Endothelial cell of umbilical vein (primary cell): ENCODE results near the gene OR1E2. TPM values are rescaled to one million over a fixed set of nuclear protein-coding genes. Genes with fewer than 3 reads are reported as not detected.

Experiments used
- BruUV-seq: library from RNA; stranded (reverse); fragments of 400-500 nt; replicated peaks from 2 replicates; lab custom pipeline; 2021; lab: Mats Ljungman, UMichigan
- CTCF ChIA-PET: fragments of 300-600, 350-600 bp; sonication (Branson Sonifier 250); formaldehyde crosslinking; loops from one replicate; lab custom pipeline; 2021; ENCODE audit warnings: antibody characterized with exemption, inconsistent platforms; lab: Charles Lee
- POLR2A ChIA-PET: fragments of 300-600, 350-600 bp; sonication (Branson Sonifier 250); formaldehyde crosslinking; loops from one replicate; lab custom pipeline; 2021; ENCODE audit warnings: antibody characterized with exemption, inconsistent platforms; lab: Charles Lee
- DNase-seq: peaks from one replicate; pipeline ENCODE4 v3.0.0-alpha.2; 2011; ENCODE audit warnings: low read depth, low spot score
- FAIRE-seq: peaks from 2 replicates; lab custom pipeline; 2011; peaks lifted over from hg19 to GRCh38; lab: Jason Lieb, UNC
- H2AFZ ChIP-seq: 2 replicates; pipeline ENCODE4 v1.6.0; 2012; ENCODE audit warnings: low read depth, low read length, control low read depth, inconsistent platforms
- H3K27ac ChIP-seq: 2 replicates; pipeline ENCODE4 v1.5.1; 2011; ENCODE audit warnings: low read depth, mild to moderate bottlenecking, control low read depth, low read length, moderate library complexity; ENCODE audit not compliant: insufficient read depth
- H3K27me3 ChIP-seq, 2 experiments: 2 replicates each; pipeline versions ENCODE4 v1.6.0 to v1.6.1; 2011; ENCODE audit warnings: low read length in 2 of 2, mixed read lengths in 1 of 2; ENCODE audit not compliant: control insufficient read depth in 2 of 2, insufficient read depth in 2 of 2
- H3K36me3 ChIP-seq, 2 experiments: 2 replicates in 1 of 2; 3 replicates in 1 of 2; pipeline ENCODE4 v1.5.1; 2011; ENCODE audit warnings: low read length in 2 of 2, mild to moderate bottlenecking in 1 of 2, moderate library complexity in 1 of 2; ENCODE audit not compliant: control insufficient read depth in 2 of 2, insufficient read depth in 2 of 2; ENCODE audit errors: extremely low read depth in 1 of 2
- H3K4me1 ChIP-seq: 3 replicates; pipeline ENCODE4 v1.5.1; 2011; ENCODE audit warnings: mild to moderate bottlenecking, low read length; ENCODE audit not compliant: control insufficient read depth, insufficient read depth; ENCODE audit errors: extremely low read depth
- H3K4me2 ChIP-seq: 2 replicates; pipeline ENCODE4 v1.6.1; 2011; ENCODE audit warnings: low read length, control low read depth, mixed read lengths; ENCODE audit not compliant: insufficient read depth
- H3K4me3 ChIP-seq, 3 experiments: fragments of 200-600 bp in 1 of 3; sonication (generic), shearing (Covaris generic) in 1 of 3; replicated peaks in 1 of 3; 2 replicates each; pipeline ENCODE4 v1.5.1; 2011 to 2016; ENCODE audit warnings: control low read depth in 3 of 3, low read length in 3 of 3, mild to moderate bottlenecking in 2 of 3, inconsistent platforms in 1 of 3, low read depth in 1 of 3, moderate library complexity in 1 of 3; ENCODE audit not compliant: insufficient read depth in 1 of 3
- H3K79me2 ChIP-seq: 2 replicates; pipeline ENCODE4 v1.6.0; 2012; ENCODE audit warnings: low read length, inconsistent platforms; ENCODE audit not compliant: control insufficient read depth, insufficient read depth
- H3K9ac ChIP-seq: replicated peaks from 2 replicates; pipeline ENCODE3; 2011; ENCODE audit warnings: low read length, control low read depth; ENCODE audit not compliant: insufficient read depth; ENCODE audit errors: extremely low read depth
- H3K9me1 ChIP-seq: replicated peaks from 3 replicates; pipeline ENCODE4 v1.6.0; 2011; ENCODE audit warnings: mild to moderate bottlenecking, low read length; ENCODE audit not compliant: control insufficient read depth, insufficient read depth; ENCODE audit errors: extremely low read depth
- H3K9me3 ChIP-seq: replicated peaks from 2 replicates; pipeline ENCODE4 v1.5.1; 2012; ENCODE audit warnings: low read length, inconsistent platforms; ENCODE audit not compliant: control insufficient read depth, insufficient read depth
- H4K20me1 ChIP-seq: replicated peaks from 2 replicates; pipeline ENCODE3; 2011; ENCODE audit warnings: mild to moderate bottlenecking, low read length; ENCODE audit not compliant: control insufficient read depth, insufficient read depth; ENCODE audit errors: extremely low read depth
- EZH2 ChIP-seq: IDR thresholded peaks from 2 replicates; pipeline ENCODE4 v1.6.1; 2012; ENCODE audit warnings: borderline replicate concordance, low read depth, mild to moderate bottlenecking, moderate library complexity, low read length, inconsistent platforms; ENCODE audit not compliant: severe bottlenecking
- FOS ChIP-seq: IDR thresholded peaks from 2 replicates; pipeline ENCODE4 v1.6.1; 2011; ENCODE audit warnings: mild to moderate bottlenecking, low read length, moderate library complexity, borderline replicate concordance; ENCODE audit not compliant: insufficient read depth
- GATA2 ChIP-seq: IDR thresholded peaks from 2 replicates; pipeline ENCODE4 v1.7.0; 2011; ENCODE audit warnings: low read depth, mild to moderate bottlenecking, moderate library complexity, mixed read lengths, low read length; ENCODE audit not compliant: insufficient read length, insufficient read depth
- JUN ChIP-seq: IDR thresholded peaks from 2 replicates; pipeline ENCODE4 v1.6.1; 2011; ENCODE audit warnings: borderline replicate concordance, low read depth; ENCODE audit not compliant: insufficient read length, insufficient read depth
- MYC ChIP-seq: IDR thresholded peaks from one replicate; pipeline ENCODE4 v1.6.1; 2011; ENCODE audit warnings: mild to moderate bottlenecking, low read depth, low read length
- POLR2A ChIP-seq: IDR thresholded peaks from 2 replicates; pipeline ENCODE4 v1.6.1; 2012; ENCODE audit warnings: low read depth, mild to moderate bottlenecking, control low read depth, low read length
- POLR2AphosphoS5 ChIP-seq: IDR thresholded peaks from 2 replicates; pipeline ENCODE4 v1.6.1; 2012; ENCODE audit warnings: low read depth, mild to moderate bottlenecking, control low read depth, low read length, moderate library complexity; ENCODE audit not compliant: insufficient read depth
- dilution Hi-C: fragments of 300-500 bp; cut with MboI; formaldehyde crosslinking; loops from one replicate; pipeline ENCODE4 v1.15.0; 2019; ENCODE audit warnings: low sequenced_read_pairs; ENCODE audit not compliant: extremely low pct_ligation_motif_present
- intact Hi-C: fragments of 100-400 bp; cut with micrococcal nuclease; formaldehyde crosslinking; loops from one replicate; pipeline ENCODE4 v1.10.0; 2022
- polyA plus RNA-seq, 4 experiments: library from polyadenylated mRNA; depleted of rRNA in 3 of 4; stranded (reverse) in 3 of 4; unstranded in 1 of 4; fragments of >200 nt; gene quantifications; 2 replicates each; pipeline versions ENCODE4 v1.2.1 to v1.2.3, GENCODE V29; 2011 to 2012; ENCODE audit warnings: missing spikeins in 1 of 4
- total RNA-seq: library from RNA; stranded (reverse); gene quantifications from 2 replicates; pipeline ENCODE4 v1.2.3, GENCODE V29; 2021
- TF ChIP-seq, protein P1 (sequence below): IDR thresholded peaks from 2 replicates; pipeline ENCODE4 v1.6.1; 2011; ENCODE audit not compliant: insufficient read depth, insufficient read length
- TF ChIP-seq, protein P2 (sequence below), 2 donors: IDR thresholded peaks; 1 replicate in 1 of 2; 2 replicates in 1 of 2; pipeline ENCODE4 v1.5.1; 2011; ENCODE audit warnings: low read length in 2 of 2, mild to moderate bottlenecking in 2 of 2, moderate library complexity in 2 of 2, control low read depth in 1 of 2, inconsistent platforms in 1 of 2, low read depth in 1 of 2; ENCODE audit not compliant: insufficient read depth in 1 of 2; ENCODE audit errors: extremely low read depth in 1 of 2

OR1E2 gene
- total and polyA plus RNA-seq, 2 donors (not counting 3 experiments of a cell fraction or from before 2014, with no cell fraction given): not detected

DNA sequence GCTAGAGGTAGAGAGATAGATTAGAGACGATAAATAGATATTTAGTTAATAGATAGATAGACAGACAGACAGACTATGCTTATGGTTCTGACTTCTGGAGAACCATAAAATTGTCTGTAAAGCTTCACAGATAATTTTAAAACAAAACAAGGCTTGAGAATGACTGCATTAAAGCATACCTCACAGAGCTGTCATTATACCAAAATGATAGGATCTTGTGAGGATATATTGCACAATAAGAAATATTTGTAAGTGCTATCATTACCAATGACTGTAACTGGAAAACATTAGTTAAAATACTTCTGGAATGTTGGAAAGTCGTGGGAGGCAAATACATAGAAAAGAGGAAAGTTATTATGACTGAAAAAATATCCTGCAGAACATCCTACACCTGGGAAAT is 31.9 kb downstream of the OR1E2 start:
- dilution Hi-C loops (no loop called here), intact Hi-C loops (no loop called here)
- no peak overlapping the region for H3K9ac ChIP-seq
- no peaks in the 10 kb centered on the region for H3K4me1 ChIP-seq
- no peaks in the 10 kb centered on the region for H3K36me3 ChIP-seq
- POLR2A ChIA-PET: no interaction called here
- H3K4me3 ChIP-seq: no peak overlapping the region
- no peak overlapping the region for H3K4me2 ChIP-seq
- BruUV-seq: no TSS peak
- no peaks in the 10 kb centered on the region for H4K20me1 ChIP-seq
- no peaks in the 10 kb centered on the region for H3K9me1 ChIP-seq
- H2AFZ ChIP-seq: no peak overlapping the region
- CTCF ChIA-PET: no interaction called here
- no peak for FAIRE-seq
- H3K27me3 ChIP-seq: no peaks in the 10 kb centered on the region
- TF ChIP-seq, protein P1, sequence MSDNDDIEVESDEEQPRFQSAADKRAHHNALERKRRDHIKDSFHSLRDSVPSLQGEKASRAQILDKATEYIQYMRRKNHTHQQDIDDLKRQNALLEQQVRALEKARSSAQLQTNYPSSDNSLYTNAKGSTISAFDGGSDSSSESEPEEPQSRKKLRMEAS: no peak
- TF ChIP-seq POLR2A: no peak
- no peaks in the 10 kb centered on the region for H3K9me3 ChIP-seq
- DNase-seq: no peak
- no peaks in the 10 kb centered on the region for H3K79me2 ChIP-seq
- H3K27ac ChIP-seq: no peak overlapping the region

DNA sequence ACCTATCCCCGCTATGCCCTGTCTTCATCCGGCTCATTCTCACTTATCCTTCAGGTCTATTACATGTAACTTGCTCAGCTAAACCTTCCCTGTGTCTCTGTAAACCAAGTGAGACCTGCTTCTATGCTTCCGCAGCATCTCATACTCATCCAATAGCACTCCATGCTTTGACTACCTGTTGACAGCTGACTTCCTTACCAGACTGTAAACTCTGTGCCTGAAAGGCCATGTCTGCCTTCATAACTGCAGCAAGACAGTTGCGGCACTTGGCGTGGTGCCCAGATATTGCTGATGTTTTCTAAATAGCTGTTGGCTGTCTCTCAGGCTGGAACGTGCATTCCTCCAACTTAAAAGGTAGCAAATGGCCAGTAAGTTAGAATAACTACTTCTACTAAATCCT is 33.6 kb downstream of the OR1E2 start:
- ChIA-PET POLR2A (no interaction called here), CTCF (no interaction called here)
- no peak for FAIRE-seq

More for the DNA sequence above, 33.6 kb downstream of the OR1E2 start:
- no peaks in the 10 kb centered on the region for H3K4me1 ChIP-seq
- no peak for DNase-seq
- no peaks in the 10 kb centered on the region for H3K79me2 ChIP-seq
- H3K9me1 ChIP-seq: no peaks in the 10 kb centered on the region
- H3K9ac ChIP-seq: no peak overlapping the region
- BruUV-seq: no TSS peak
- H2AFZ ChIP-seq: no peak overlapping the region
- no peak overlapping the region for H3K4me2 ChIP-seq
- H4K20me1 ChIP-seq: no peaks in the 10 kb centered on the region
- intact Hi-C loops: no loop called here
- no peak overlapping the region for H3K4me3 ChIP-seq
- H3K27me3 ChIP-seq: no peaks in the 10 kb centered on the region
- dilution Hi-C loops: no loop called here
- H3K27ac ChIP-seq: no peak overlapping the region
- no peaks in the 10 kb centered on the region for H3K9me3 ChIP-seq
- TF ChIP-seq MYC: no peak
- no peak for TF ChIP-seq GATA2
- TF ChIP-seq, protein P2, sequence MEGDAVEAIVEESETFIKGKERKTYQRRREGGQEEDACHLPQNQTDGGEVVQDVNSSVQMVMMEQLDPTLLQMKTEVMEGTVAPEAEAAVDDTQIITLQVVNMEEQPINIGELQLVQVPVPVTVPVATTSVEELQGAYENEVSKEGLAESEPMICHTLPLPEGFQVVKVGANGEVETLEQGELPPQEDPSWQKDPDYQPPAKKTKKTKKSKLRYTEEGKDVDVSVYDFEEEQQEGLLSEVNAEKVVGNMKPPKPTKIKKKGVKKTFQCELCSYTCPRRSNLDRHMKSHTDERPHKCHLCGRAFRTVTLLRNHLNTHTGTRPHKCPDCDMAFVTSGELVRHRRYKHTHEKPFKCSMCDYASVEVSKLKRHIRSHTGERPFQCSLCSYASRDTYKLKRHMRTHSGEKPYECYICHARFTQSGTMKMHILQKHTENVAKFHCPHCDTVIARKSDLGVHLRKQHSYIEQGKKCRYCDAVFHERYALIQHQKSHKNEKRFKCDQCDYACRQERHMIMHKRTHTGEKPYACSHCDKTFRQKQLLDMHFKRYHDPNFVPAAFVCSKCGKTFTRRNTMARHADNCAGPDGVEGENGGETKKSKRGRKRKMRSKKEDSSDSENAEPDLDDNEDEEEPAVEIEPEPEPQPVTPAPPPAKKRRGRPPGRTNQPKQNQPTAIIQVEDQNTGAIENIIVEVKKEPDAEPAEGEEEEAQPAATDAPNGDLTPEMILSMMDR (IDR thresholded peaks at IDR 0.05; ENCODE audit: extremely low read depth in 1 of 2, insufficient read depth in 1 of 2, low read depth in 1 of 2, low read length in 2 of 2): no peak
- no peak for TF ChIP-seq POLR2A
- TF ChIP-seq POLR2AphosphoS5: no peak
- no peak for TF ChIP-seq JUN
- TF ChIP-seq EZH2: no peak
- TF ChIP-seq, protein P1: no peak
- TF ChIP-seq FOS: no peak
- H3K36me3 ChIP-seq: no peaks in the 10 kb centered on the region
